ENCODE measurements around the gene RAVER2. TPM values are rescaled to one million over a fixed set of nuclear protein-coding genes. Genes with fewer than 3 reads are reported as not detected.

Gene RAVER2
- total RNA-seq, 1 experiment from 2014 or later, result 12.4 TPM

DNA sequence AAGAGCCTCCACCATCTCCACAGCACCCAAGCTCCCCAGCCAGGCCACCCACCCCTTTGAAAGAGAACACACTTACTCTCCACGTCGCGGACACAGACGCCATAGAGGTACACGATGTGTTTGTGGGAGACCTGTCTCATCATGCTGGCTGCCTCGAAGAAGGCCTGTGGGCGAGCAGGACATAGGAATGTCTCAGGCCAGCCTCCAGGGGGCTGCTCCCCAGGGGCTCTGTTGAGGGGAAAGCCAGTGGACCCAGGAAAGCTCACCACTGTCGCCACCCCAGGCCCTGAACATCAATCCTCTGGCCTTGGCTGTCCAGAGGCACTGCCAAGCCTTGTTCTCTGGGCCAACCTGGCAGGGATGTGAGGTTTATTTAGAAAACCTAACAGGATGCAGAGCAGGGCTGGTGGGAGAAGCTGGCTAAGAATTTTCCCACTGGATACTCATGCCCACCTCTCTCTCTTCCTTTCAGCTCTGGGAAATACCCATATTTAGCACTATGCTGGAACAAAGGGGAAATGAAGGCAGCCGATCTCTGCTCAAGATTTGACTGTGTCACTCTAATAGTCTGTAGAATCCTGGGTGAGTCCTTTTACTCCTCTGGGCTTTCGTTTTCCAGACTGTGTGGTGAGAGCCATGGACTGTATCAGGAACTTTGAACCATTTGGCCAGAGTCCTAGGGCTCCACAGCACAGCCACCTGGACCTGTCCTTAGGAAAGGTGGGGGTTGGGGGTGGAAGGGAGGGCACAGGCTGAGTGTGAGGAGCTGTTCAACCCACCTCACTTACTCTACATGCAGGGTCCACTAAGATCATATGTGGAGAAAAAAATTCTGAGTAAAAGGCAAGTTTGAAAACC, 101.9 kb downstream of the RAVER2 start:
- DNase-seq (ENCODE audit: low read depth), result no peak

DNA sequence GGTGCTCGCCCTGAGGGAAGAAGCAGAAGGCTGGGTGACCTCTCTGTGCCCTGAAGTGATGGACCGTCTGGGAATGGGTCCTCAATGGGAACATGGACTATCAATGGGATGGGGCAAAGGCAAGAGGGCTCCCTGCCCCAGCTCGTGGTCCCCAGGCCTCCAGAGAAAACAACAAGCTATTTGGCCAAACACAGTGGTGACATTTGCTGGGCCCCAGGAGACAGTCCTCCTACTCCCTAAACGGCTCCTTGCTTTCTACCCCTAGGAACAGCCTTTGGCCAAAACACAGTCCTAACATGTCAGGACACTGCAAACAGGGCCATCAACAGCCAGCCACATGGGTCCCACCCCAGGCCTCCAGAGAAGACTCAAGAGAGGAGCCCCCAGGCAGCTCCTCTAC, 102.8 kb downstream of the RAVER2 start:
- DNase-seq (ENCODE audit: low read depth), result no peak

DNA sequence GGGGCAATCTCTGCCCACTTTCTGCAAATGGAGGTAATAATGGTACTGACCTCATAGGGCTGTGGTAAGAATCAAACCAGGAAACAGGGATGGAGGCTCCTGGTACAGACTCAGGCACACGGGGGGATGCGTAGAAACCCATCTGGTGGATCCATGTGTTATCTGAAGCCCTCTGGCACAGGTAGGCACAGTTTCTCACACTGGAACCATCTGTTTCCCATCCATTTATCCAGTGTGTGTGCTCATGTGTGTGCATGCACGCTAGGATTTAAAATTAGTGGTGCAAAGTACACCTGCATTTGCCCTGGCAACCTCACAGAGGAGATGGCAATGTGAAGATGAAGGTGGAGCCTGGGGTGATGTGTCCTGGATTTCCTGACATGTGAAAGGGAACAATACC, 103.3 kb downstream of the RAVER2 start:
- DNase-seq (ENCODE audit: low read depth), result no peak

DNA sequence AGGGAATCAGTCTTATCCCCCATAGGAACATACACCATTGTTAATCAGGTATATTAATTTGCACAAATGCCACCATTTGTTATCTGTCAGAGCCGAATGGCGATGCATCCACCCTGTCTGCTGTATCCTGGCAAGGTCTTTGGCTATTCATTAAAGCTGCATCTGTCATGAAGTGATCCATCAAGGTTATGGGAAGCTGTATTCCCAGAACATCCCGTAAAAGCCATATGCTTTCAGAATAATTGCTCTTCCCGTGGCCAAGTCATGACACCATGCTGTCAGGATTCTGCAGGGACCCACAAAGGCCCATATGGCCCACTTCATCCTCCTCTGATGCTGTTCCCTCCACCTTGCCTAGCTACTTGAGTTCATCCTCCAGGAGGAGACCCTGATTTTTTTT, 103.9 kb downstream of the RAVER2 start:
- no peak for DNase-seq (ENCODE audit: low read depth)

DNA sequence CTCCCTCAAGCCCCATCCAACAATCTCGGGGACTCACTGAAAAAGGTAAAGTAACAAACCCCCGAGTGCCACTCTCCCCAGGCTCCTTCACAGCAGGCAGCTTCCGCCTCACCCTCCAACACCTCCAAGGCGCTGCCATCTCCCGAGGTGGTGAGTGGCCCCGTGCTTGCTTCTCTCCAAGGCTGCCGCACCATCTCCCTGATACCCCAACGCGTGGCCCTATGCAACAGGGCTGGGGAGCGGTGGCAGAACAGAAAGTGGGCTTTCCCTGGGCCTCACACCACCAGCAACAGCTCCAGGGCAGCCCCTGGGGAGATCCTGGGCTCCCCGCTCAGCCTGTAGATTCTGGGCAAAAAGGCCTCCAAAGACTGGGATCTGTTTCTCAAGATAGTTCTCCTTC, 105.1 kb downstream of the RAVER2 start:
- no peak for DNase-seq (ENCODE audit: low read depth)

DNA sequence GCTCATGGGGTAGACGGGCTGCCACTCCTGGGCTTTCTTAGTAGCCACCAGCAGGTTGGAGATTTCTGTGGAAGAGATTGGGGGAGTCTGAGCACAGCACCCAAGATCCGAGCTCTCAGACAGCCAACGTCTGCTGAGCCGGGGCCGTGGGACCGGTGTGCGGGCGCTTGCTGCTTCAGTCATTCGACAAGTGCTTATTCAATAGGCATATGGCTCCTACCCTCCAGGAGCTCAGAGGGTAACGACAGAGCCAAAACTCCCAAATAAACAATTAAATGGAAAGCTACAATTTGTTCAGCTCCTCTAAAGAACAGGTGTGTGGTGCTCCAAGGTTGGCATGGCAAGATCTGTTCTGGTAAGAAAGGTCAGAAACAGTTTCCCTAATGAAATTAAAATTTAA, 106.0 kb downstream of the RAVER2 start:
- DNase-seq (ENCODE audit: low read depth), result no peak

DNA sequence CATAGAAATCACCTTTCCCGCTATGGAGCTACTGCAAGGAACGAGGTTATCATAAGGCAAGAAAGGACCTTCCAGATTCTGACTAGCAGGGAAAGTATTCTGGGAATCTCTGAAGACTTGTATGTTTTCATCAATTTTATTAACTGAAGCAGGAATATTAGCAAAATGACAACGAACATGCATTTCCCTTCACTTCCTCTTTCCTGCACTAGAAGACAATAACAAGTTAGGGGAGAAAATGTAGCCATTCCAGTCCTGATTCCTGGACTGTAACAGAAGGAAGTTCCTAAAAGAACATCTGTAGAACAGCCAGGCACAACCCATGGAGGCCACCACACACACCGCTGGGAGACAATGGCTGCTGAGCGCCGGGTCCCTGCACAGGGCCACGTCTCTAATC, 106.8 kb downstream of the RAVER2 start:
- DNase-seq (ENCODE audit: low read depth), result no peak

DNA sequence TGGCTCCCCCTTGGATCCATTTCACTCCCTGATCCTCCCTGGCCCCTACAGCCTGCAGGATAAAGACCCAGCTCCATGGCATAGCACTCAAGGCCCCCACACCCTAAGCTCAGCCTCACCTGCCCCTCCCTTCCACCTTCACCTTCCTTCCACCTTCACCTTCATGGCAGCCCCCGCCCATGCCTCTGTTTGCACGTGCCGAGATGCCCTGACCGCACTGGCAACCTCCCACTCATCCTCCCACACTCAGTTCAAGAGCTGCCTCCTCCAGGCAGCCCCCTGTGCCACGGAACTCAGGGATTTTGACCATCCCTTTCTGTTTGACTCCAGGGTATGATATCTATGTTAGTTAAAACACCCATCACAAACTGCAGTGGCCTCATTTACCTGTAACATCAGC, 109.8 kb downstream of the RAVER2 start:
- no peak for DNase-seq (ENCODE audit: low read depth)

DNA sequence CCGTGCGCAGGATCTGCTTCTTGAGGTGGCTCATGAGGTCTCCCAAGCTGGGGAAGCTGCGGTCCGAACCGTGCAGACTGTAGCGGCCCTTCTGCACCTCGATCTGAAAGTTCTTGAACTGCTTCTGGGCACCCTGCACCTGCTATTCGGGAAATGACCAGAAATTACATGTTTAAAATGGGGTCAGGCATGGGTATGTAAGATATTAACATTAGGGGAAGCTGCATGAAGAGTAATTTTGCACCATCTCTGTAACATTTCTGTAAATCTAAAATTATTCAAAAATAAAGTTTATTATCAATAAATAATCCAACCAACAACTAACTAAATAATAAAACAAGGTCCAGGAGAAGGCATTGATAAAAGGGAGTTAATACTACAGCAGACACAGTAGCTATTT, 110.7 kb downstream of the RAVER2 start:
- DNase-seq (ENCODE audit: low read depth), result no peak

DNA sequence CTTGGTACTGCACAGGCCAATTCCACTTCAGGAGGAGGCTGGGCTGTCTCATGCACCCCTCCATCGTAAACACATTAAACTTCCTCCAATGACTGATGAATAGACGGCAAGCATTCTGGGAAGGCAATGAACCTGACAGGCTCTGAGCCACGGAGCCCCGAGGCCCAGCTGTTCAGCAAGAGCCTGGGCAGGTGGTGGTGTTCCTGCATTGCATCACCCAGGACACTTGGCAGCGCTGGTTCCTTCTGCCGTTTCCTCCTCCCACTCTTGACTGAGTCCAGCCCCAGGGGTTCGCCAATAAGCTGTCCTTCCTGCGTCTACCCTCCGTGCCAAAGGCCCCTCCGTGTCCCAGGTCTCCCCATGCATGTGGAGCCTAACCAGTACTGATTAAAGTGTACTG, 111.7 kb downstream of the RAVER2 start:
- no peak for DNase-seq (ENCODE audit: low read depth)

DNA sequence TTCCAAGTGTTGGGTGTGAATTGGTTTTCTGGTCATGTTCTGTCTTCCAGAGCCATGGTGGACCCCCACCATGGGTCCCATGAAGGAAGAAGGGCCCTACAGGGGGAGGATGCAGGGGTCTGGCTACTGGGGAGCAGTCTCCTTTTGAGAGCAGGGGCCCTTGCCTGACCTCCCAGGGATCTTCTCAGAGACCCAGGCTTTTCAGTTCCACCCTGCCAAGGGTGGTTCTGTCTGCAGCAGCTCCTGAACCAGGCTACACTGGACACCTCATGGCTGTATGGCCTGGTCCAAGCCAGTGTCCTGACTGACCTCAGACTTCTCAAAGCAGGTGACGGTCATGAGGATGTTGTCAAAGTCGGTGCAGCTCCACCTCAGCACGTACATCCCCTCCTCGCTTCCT, 112.5 kb downstream of the RAVER2 start:
- DNase-seq (ENCODE audit: low read depth), result no peak

DNA sequence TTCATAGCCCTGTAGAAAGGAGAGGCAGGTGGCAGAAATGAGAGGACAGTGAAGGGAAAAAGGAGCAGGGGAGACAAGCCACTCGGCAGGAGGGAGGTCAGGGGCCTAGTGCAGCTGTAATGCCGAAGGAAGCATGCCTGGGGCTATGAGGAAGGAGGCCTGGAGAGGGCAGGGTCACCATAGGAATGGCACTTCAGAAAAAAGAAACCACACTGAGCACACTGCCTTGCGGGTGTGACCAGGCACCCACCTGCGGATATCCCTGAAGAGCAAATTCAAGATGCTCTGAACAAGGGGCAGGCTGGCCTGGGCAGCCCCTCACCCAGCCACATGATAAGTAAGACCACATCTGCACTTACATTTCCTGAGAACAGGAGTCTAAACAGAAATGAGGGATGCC, 116.7 kb downstream of the RAVER2 start:
- DNase-seq (ENCODE audit: low read depth), result peak; percentile 19

DNA sequence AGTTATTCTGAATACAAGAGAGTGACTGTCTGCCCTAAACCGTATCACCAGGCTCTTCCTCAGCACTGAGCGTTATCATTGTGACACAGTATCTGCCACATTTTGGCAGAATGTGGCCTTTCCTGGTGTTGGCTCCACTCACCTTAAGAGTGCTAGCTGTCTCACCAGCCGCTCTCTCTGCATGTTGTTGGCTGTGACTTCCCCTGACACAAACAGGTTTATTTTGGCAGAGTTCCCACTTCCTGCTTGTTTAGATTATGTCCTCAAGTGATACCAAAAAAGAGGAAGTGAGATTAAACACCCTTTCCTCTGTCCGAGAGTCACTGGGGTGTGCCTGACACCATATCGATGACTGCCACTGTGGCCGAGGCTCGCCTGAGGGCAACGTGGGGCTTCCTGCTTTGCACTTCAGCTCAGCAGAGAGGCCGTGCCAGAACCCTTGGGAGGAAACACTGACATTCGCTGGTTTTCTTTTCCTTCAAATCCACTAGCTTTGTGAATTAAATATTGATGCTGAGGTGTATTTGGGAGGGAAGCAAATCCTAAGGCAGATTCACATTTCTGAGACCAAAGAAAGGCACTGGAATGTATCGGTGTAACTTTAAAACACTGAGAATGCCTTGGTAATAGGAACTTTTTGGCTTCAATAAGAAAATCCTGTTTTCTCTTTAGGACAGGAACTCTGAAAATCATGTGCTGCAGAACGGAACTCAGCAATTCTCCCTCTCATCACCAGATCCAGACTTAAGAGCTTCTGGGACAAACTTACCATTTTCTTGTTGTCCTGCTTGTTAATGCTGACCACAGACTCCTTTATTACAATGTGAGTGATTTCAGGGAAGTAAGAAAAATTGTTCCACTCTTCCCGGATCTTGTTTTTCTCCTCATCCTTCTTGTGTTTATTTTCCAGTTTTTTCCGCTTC, 119.4 kb downstream of the RAVER2 start:
- DNase-seq (ENCODE audit: low read depth), result no peak

DNA sequence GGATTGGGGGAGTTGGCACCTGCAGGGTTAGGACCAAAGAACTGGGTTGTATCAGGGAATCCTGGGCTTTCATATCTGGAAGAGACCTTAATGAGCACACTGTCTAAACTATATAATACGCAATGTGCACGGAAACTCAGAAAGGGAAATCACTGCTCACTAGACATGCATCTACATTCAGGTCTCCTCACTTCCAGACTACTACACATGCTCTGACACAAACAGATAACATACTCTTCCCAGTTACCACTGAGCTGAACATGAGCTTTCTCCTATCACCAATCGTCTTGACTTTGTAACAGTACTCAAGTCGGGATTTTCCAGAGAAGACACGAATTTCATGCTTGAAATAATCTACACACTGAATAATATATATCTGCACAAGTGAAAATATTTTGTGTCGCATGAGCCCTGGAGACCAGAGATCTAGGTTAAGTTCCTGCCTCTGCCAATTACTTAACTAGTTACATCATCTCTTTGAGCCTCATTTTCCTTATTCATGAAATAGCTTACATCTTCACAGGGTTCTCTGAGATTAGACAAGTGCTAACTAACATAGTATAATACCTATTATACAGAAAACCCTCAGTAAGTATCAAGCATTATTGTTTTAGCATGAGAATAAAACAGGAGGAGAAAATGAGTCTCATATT, 120.4 kb downstream of the RAVER2 start:
- DNase-seq (ENCODE audit: low read depth), result no peak

DNA sequence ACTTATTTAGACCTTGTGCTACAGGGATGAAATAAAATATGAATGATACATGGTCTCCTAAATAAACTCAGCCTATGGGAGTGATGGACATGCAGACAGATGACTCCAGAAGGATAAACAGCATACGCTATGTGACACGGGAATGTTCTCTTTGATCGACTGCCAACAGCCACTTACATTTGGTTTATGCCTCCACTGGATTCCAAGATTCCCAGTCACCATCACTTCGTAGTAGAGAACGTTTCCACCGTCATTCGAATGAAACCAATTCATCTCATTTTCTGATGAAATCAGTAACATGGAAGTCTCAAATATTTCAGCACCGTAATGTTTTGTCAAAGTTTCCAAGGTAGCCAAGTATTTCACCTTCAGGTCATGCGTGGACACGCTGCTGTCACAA, 121.8 kb downstream of the RAVER2 start:
- DNase-seq (ENCODE audit: low read depth), result no peak

DNA sequence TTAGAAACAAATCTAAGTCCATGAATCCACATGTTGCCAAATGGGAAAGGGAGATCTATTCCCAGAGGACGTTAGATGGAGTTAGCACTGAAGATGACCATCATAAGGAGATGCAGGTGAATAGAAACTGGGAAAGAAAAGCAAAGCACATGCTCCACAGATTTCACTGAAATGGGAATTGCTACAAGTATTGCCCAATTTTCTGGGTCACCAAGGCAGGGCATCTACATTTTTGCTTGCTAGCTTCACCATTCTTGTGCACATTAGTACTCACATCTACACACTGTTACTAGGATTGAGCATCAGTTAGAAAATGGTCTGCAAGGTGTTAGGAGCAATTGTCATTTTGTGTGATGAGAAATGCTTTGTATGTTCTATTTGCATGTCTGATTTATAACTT, 122.4 kb downstream of the RAVER2 start:
- no peak for DNase-seq (ENCODE audit: low read depth)

DNA sequence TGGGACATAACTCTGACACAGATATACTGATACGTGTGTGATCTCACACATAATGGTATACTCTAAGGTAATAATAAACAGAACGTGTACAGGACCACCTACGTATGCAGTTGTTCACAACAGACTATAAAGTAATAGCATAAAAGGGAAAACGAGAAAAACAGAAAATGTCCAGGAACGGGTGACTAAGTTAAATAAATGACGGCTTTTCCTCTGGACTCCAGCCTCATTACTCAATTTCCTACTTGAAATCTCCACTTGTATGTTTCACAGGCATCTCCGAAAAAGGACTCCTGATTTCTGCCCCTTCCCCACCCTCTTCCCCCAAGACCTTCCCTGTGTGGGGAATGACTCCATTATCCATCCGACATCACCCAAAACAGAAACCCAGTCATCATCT, 126.4 kb downstream of the RAVER2 start:
- DNase-seq (ENCODE audit: low read depth), result no peak

DNA sequence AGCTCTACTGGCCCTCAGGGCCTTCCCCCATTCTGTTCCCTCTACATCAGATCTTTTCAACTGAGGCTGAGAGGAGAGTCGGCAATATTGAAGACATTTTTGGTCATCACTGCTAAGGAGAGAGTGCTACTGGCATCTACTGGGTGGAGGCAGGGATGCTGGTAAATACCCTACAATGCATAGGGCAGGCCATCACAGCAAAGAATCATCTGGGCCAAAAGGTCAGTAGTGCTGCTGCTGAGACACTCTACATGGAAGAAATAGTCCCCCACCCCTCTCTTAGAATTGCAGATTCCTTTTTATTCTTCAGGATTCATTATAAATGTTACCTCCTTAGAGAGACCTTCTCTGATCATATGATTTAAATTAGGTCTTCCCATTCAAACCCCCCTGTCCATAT, 127.2 kb downstream of the RAVER2 start:
- DNase-seq (ENCODE audit: low read depth), result no peak

DNA sequence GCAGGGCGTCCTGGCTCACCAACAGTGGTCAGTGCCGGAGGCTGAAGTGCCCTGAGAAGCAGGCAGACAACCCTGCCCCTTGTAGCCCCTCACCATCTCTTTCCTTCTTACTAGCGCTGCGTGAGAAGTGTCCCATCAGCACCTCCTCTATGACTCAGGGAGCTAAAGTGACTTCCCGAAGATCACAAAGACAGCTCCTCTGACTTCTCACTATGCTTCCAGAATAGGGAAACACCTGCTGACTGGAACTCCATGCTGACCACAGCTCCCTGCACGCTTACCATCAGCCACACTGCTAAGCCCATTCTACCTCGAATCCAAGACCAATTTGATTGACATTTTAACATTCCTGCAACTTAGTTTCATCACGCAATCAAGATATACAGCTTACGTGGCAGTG, 128.7 kb downstream of the RAVER2 start:
- no peak for DNase-seq (ENCODE audit: low read depth)

DNA sequence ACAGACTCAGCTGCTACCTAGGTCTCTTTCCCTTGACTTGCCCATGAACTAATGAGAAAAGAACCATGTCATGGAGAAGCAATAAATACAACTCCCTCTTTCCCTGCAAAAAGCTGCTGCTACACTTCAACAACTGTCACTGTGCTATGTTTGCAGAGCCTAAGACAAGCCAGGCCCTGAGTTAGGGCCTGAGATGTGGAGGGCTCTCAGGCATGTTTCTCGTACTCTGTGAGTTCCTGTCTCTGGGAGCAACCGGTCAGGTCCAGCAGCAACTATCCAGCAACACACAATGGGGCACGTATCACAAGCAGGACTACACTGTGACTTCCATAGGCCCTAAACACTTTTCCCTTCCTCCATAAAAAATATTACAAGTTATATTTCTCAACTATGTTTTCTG, 129.8 kb downstream of the RAVER2 start:
- no peak for DNase-seq (ENCODE audit: low read depth)

DNA sequence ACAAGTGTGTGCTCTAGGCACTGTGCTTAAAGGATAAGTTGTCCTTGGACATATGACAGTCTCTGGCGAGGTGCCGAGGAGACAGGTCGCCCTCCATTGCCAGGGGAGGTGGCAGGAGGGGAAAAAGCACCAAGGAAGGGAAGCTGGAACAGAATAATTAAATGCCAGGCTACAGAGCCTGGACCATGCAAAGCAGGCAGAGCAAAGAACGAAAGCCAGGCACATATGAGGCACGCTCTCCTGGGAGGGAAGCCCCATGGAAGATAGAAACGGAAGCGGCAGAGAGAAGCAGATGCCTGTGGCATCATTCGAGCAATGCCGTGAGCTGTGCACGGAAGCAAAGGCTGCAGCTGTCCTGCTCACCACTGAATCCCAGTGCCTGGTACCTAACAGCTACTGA, 130.2 kb downstream of the RAVER2 start:
- no peak for DNase-seq (ENCODE audit: low read depth)

DNA sequence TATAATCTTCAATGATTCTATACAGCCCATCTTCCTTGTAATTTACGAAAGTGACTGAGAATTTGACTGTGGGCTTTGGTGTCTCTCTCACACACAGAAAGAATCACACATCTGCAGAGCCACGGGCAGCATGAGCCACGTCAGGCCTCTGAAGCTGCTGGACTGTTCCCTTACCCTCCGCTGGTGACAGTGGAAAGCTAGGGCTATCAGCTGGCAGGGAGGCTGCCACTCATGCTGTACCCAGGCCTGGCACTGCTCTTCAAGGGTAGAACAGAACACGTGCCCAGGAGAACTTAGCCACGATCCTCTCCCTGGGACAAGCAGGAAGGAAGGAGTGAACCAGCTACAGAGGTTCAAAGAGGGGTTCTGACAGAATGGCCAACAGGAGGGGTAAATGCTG, 130.7 kb downstream of the RAVER2 start:
- no peak for DNase-seq (ENCODE audit: low read depth)

Data from HT1080 (cell line).